ENCODE data around the gene CGNL1.

CGNL1 gene

GRCh38 chr15:57570994-57571393, 194.7 kb downstream of the CGNL1 start:
- no peak for TF ChIP-seq CTCF (conservative IDR thresholded peaks at IDR 0.05; ENCODE audit: low read depth, low read length)
- Histone ChIP-seq H4K20me1 (ENCODE audit: insufficient read depth) (no peaks in the 10 kb centered on the region), H3K27ac (no peak overlapping the region), H3K79me2 (ENCODE audit: insufficient read depth, low read depth) (no peaks in the 10 kb centered on the region), H3K9ac (no peak overlapping the region), H3K4me1 (ENCODE audit: low read depth, poor library complexity, severe bottlenecking) (no peaks in the 10 kb centered on the region), H3K36me3 (ENCODE audit: insufficient read depth) (no peaks in the 10 kb centered on the region), H3K4me3 (IDR thresholded peaks at IDR 0.05; ENCODE audit: insufficient read depth, low read depth, low read length) (no peak overlapping the region), H3K27me3 (ENCODE audit: insufficient read depth, low read depth) (no peaks in the 10 kb centered on the region), H2AFZ (ENCODE audit: low read depth) (no peak overlapping the region), H3K4me2 (no peak overlapping the region)

GRCh38 chr15:57571725-57572124, 195.4 kb downstream of the CGNL1 start:
- Histone ChIP-seq H3K4me3 (IDR thresholded peaks at IDR 0.05; ENCODE audit: insufficient read depth, low read depth, low read length) (no peak overlapping the region), H3K9ac (no peak overlapping the region)
- no peak for TF ChIP-seq CTCF (conservative IDR thresholded peaks at IDR 0.05; ENCODE audit: low read depth, low read length)

GRCh38 chr15:57572468-57572867, 196.2 kb downstream of the CGNL1 start:
- H3K9ac ChIP-seq = no peak overlapping the region
- no peaks in the 10 kb centered on the region for H3K79me2 ChIP-seq (ENCODE audit: insufficient read depth, low read depth)
- no peaks in the 10 kb centered on the region for H3K27me3 ChIP-seq (ENCODE audit: insufficient read depth, low read depth)
- TF ChIP-seq CTCF (conservative IDR thresholded peaks at IDR 0.05; ENCODE audit: low read depth, low read length) = no peak
- H3K4me3 ChIP-seq (IDR thresholded peaks at IDR 0.05; ENCODE audit: insufficient read depth, low read depth, low read length) = no peak overlapping the region
- H3K4me2 ChIP-seq = no peak overlapping the region
- H3K27ac ChIP-seq = no peak overlapping the region
- H4K20me1 ChIP-seq (ENCODE audit: insufficient read depth) = no peaks in the 10 kb centered on the region
- H2AFZ ChIP-seq (ENCODE audit: low read depth) = no peak overlapping the region
- no peaks in the 10 kb centered on the region for H3K36me3 ChIP-seq (ENCODE audit: insufficient read depth)
- H3K4me1 ChIP-seq (ENCODE audit: low read depth, poor library complexity, severe bottlenecking) = no peaks in the 10 kb centered on the region

More at GRCh38 chr15:57571725-57572124, 195.4 kb downstream of the CGNL1 start:
- H2AFZ ChIP-seq (ENCODE audit: low read depth) = no peak overlapping the region
- no peaks in the 10 kb centered on the region for H3K79me2 ChIP-seq (ENCODE audit: insufficient read depth, low read depth)
- no peaks in the 10 kb centered on the region for H3K36me3 ChIP-seq (ENCODE audit: insufficient read depth)
- no peaks in the 10 kb centered on the region for H3K4me1 ChIP-seq (ENCODE audit: low read depth, poor library complexity, severe bottlenecking)
- H4K20me1 ChIP-seq (ENCODE audit: insufficient read depth) = no peaks in the 10 kb centered on the region
- no peak overlapping the region for H3K27ac ChIP-seq
- H3K4me2 ChIP-seq = no peak overlapping the region
- no peaks in the 10 kb centered on the region for H3K27me3 ChIP-seq (ENCODE audit: insufficient read depth, low read depth)

- H3K79me2 ChIP-seq (ENCODE audit: insufficient read depth, low read depth) = no peaks in the 10 kb centered on the region
- H3K27me3 ChIP-seq (ENCODE audit: insufficient read depth, low read depth) = no peaks in the 10 kb centered on the region
- H3K9ac ChIP-seq = no peak overlapping the region
- no peak overlapping the region for H2AFZ ChIP-seq (ENCODE audit: low read depth)
- H3K4me3 ChIP-seq (IDR thresholded peaks at IDR 0.05; ENCODE audit: insufficient read depth, low read depth, low read length) = no peak overlapping the region
- H4K20me1 ChIP-seq (ENCODE audit: insufficient read depth) = no peaks in the 10 kb centered on the region
- H3K4me1 ChIP-seq (ENCODE audit: low read depth, poor library complexity, severe bottlenecking) = no peaks in the 10 kb centered on the region
- no peak overlapping the region for H3K4me2 ChIP-seq
- TF ChIP-seq CTCF (conservative IDR thresholded peaks at IDR 0.05; ENCODE audit: low read depth, low read length) = no peak
- no peaks in the 10 kb centered on the region for H3K36me3 ChIP-seq (ENCODE audit: insufficient read depth)
- no peak overlapping the region for H3K27ac ChIP-seq
Observed at GRCh38 chr15:57573151-57573550, 196.8 kb downstream of the CGNL1 start.

Measured in KMS-11 (cell line).